Mesenchymal stem cell (in vitro differentiated cells and primary cell): ENCODE data around the gene KIT.

Source experiments
- DNase-seq: peaks from one replicate; pipeline ENCODE4 v3.0.0-alpha.2; 2013
- H2AFZ ChIP-seq: one replicate; pipeline ENCODE4 v1.6.1; 2013; ENCODE audit warnings: low read depth, mild to moderate bottlenecking, control low read depth, inconsistent platforms, low read length, moderate library complexity
- H2AK5ac ChIP-seq: 2 replicates; pipeline ENCODE4 v1.6.1; 2013; ENCODE audit warnings: low read length, moderate library complexity, mild to moderate bottlenecking, inconsistent platforms; ENCODE audit not compliant: severe bottlenecking
- H2BK120ac ChIP-seq: one replicate; pipeline ENCODE4 v1.6.1; 2013; ENCODE audit warnings: low read depth, mild to moderate bottlenecking, inconsistent platforms, low read length, moderate library complexity
- H2BK12ac ChIP-seq, 2 experiments: one replicate each; pipeline ENCODE4 v1.6.1; 2013; ENCODE audit warnings: inconsistent platforms in 2 of 2, low read length in 2 of 2, mild to moderate bottlenecking in 2 of 2, moderate library complexity in 2 of 2, control low read depth in 1 of 2
- H2BK15ac ChIP-seq: one replicate; pipeline ENCODE4 v1.6.1; 2013; ENCODE audit warnings: mild to moderate bottlenecking, low read depth, inconsistent platforms; ENCODE audit not compliant: poor library complexity, severe bottlenecking
- H2BK5ac ChIP-seq: 2 replicates; pipeline ENCODE4 v1.6.1; 2013; ENCODE audit warnings: low read depth, mild to moderate bottlenecking, low read length, control low read depth, inconsistent platforms; ENCODE audit not compliant: poor library complexity, severe bottlenecking
- H3K14ac ChIP-seq, 2 experiments: one replicate each; pipeline ENCODE4 v1.6.1; 2013; ENCODE audit warnings: inconsistent platforms in 2 of 2, low read length in 2 of 2, control low read depth in 1 of 2, mild to moderate bottlenecking in 1 of 2, moderate library complexity in 1 of 2
- H3K18ac ChIP-seq, 2 experiments: one replicate each; pipeline ENCODE4 v1.6.1; 2013; ENCODE audit warnings: inconsistent platforms in 2 of 2, low read length in 2 of 2, control low read depth in 1 of 2, low read depth in 1 of 2, mild to moderate bottlenecking in 1 of 2
- H3K23ac ChIP-seq, 2 experiments: one replicate each; pipeline ENCODE4 v1.6.1; 2013; ENCODE audit warnings: inconsistent platforms in 2 of 2, low read length in 2 of 2, mild to moderate bottlenecking in 2 of 2, moderate library complexity in 2 of 2, control low read depth in 1 of 2
- H3K27ac ChIP-seq: 2 replicates; pipeline ENCODE4 v1.5.1; 2013; ENCODE audit warnings: mild to moderate bottlenecking, moderate library complexity, low read length, control low read depth, inconsistent platforms; ENCODE audit not compliant: poor library complexity, severe bottlenecking
- H3K27me3 ChIP-seq, 2 experiments: 2 replicates each; pipeline versions ENCODE4 v1.6.1 to v1.7.0; 2013; ENCODE audit warnings: low read length in 2 of 2, mild to moderate bottlenecking in 2 of 2, moderate library complexity in 2 of 2, control low read depth in 1 of 2, inconsistent platforms in 1 of 2; ENCODE audit not compliant: control insufficient read depth in 1 of 2, insufficient read depth in 1 of 2
- H3K36me3 ChIP-seq, 2 experiments: 2 replicates each; pipeline versions ENCODE4 v1.6.1 to v1.7.0; 2013; ENCODE audit warnings: low read length in 2 of 2, control low read depth in 1 of 2, inconsistent platforms in 1 of 2, low read depth in 1 of 2, mild to moderate bottlenecking in 1 of 2; ENCODE audit not compliant: insufficient read depth in 2 of 2, control insufficient read depth in 1 of 2
- H3K4ac ChIP-seq, 2 experiments: one replicate each; pipeline ENCODE4 v1.6.1; 2013; ENCODE audit warnings: inconsistent platforms in 2 of 2, low read length in 2 of 2, mild to moderate bottlenecking in 2 of 2, moderate library complexity in 2 of 2, control low read depth in 1 of 2, low read depth in 1 of 2
- H3K4me1 ChIP-seq: 2 replicates; pipeline ENCODE4 v1.6.1; 2013; ENCODE audit warnings: low read depth, low read length, control low read depth; ENCODE audit not compliant: control insufficient read depth, insufficient read depth
- H3K4me2 ChIP-seq: 2 replicates; pipeline ENCODE4 v1.6.1; 2013; ENCODE audit warnings: low read length, mild to moderate bottlenecking, inconsistent platforms; ENCODE audit not compliant: poor library complexity, severe bottlenecking
- H3K4me3 ChIP-seq, 2 experiments: 2 replicates each; pipeline versions ENCODE4 v1.5.1 to v1.7.0; 2013; ENCODE audit warnings: low read length in 2 of 2, mild to moderate bottlenecking in 2 of 2, control low read depth in 1 of 2, low read depth in 1 of 2; ENCODE audit not compliant: insufficient read depth in 1 of 2
- H3K79me1 ChIP-seq: replicated peaks from 2 replicates; pipeline ENCODE4 v1.6.1; 2013; ENCODE audit warnings: mild to moderate bottlenecking, control low read depth, low read length, inconsistent platforms; ENCODE audit not compliant: poor library complexity, severe bottlenecking
- H3K9ac ChIP-seq: 2 replicates; pipeline ENCODE4 v1.7.0; 2013; ENCODE audit warnings: mild to moderate bottlenecking, low read length, moderate library complexity
- H3K9me3 ChIP-seq: 2 replicates; pipeline ENCODE4 v1.7.0; 2013; ENCODE audit warnings: mild to moderate bottlenecking, low read length; ENCODE audit not compliant: control insufficient read depth
- H4K8ac ChIP-seq: one replicate; pipeline ENCODE4 v1.6.1; 2013; ENCODE audit warnings: inconsistent platforms, mild to moderate bottlenecking, low read length, moderate library complexity
- H4K91ac ChIP-seq: one replicate; pipeline ENCODE4 v1.6.1; 2013; ENCODE audit warnings: mild to moderate bottlenecking, low read length, inconsistent platforms
- WGBS: methylation state at CpG from one replicate; pipeline ENCODE4 v1.1.7; 2013; ENCODE audit warnings: mixed read lengths; 5-methylcytosine and 5-hydroxymethylcytosine counted together

KIT gene

GRCh38 chr4:54783402-54784110, 125.8 kb downstream of the KIT start:
- no peak overlapping the region for H2BK15ac ChIP-seq
- no peak overlapping the region for H2AFZ ChIP-seq
- DNase-seq = peak; percentile 19
- H3K23ac ChIP-seq = no peak overlapping the region
- H4K8ac ChIP-seq = no peak overlapping the region
- H3K14ac ChIP-seq = no peak overlapping the region
- H3K4me2 ChIP-seq = no peak overlapping the region
- peaks cover 0 to 4% of the 10 kb centered on the region in 2 experiments for H3K27me3 ChIP-seq
- H3K79me1 ChIP-seq = no peaks in the 10 kb centered on the region
- H3K4ac ChIP-seq = no peak overlapping the region
- H2AK5ac ChIP-seq = no peak overlapping the region
- H2BK5ac ChIP-seq = no peak overlapping the region
- H4K91ac ChIP-seq = no peak overlapping the region
- no peak overlapping the region for H3K18ac ChIP-seq
- peak overlapping the region; percentile 85 for H3K9ac ChIP-seq
- no peaks in the 10 kb centered on the region for H3K9me3 ChIP-seq
- no peaks in the 10 kb centered on the region for H3K36me3 ChIP-seq
- peak overlapping the region in 1 of 2 experiments; percentile 27 for H3K4me3 ChIP-seq
- H2BK12ac ChIP-seq = no peak overlapping the region
- 66% methylated on average over 2 of the region's 7 CpGs for WGBS
- H3K4me1 ChIP-seq = no peaks in the 10 kb centered on the region
- no peak overlapping the region for H2BK120ac ChIP-seq
- H3K27ac ChIP-seq = no peak overlapping the region

- no peak overlapping the region for H2BK12ac ChIP-seq
- H2BK5ac ChIP-seq = no peak overlapping the region
- H3K36me3 ChIP-seq = no peaks in the 10 kb centered on the region
- no peak overlapping the region for H2BK120ac ChIP-seq
- no peak overlapping the region for H2AK5ac ChIP-seq
- no peak overlapping the region for H2AFZ ChIP-seq
- H2BK15ac ChIP-seq = no peak overlapping the region
- no peak overlapping the region for H3K4me2 ChIP-seq
- no peak overlapping the region for H3K4ac ChIP-seq
- H3K27ac ChIP-seq = no peak overlapping the region
- H4K8ac ChIP-seq = no peak overlapping the region
- no peaks in the 10 kb centered on the region for H3K79me1 ChIP-seq
- peak overlapping the region in 1 of 2 experiments; percentile 27 for H3K4me3 ChIP-seq
- WGBS = 70% methylated on average over 14 of the region's 14 CpGs
- no peaks in the 10 kb centered on the region for H3K27me3 ChIP-seq
- H3K18ac ChIP-seq = no peak overlapping the region
- no peak overlapping the region for H3K14ac ChIP-seq
- peak overlapping the region; percentile 85 for H3K9ac ChIP-seq
- no peaks in the 10 kb centered on the region for H3K4me1 ChIP-seq
- no peaks in the 10 kb centered on the region for H3K9me3 ChIP-seq
- H3K23ac ChIP-seq = no peak overlapping the region
- peak; percentile 77 for DNase-seq
- no peak overlapping the region for H4K91ac ChIP-seq
These were observed 126.5 kb downstream of the KIT start for GRCh38 chr4:54784161-54784671.
